ENCODE measurements around the gene TMCC1. TPM values are rescaled to one million over a fixed set of nuclear protein-coding genes. Genes with fewer than 3 reads are reported as not detected.

Gene TMCC1
- total and polyA plus RNA-seq, 4 donors: 10.2 to 60.0 (median 11.0) TPM

DNA sequence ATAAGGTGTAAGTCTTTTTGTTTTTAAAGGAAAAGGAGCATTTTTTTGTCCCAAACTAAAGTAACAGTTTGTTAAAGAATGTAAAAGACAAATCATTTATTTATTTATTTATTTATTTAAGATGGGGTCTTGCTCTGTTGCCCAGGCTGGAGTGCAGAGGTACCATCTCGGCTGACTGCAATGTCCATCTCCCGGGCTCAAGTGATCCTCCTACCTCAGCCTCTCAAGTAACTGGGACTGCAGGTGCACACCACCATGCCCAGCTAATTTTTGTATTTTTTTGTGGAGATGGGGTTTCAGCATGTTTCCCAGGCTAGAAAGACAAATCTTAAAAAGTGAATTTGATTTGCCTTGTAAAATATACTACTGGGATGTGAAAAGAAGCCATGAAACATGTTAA lies 200.8 kb downstream of the TMCC1 start:
- Histone ChIP-seq H3K9ac (ENCODE audit: low read depth in 1 of 2, low read length in 2 of 2) (no peak overlapping the region), H3K4me3 (ENCODE audit: low read depth in 1 of 3, low read length in 3 of 3) (no peak overlapping the region), H3K36me3 (ENCODE audit: control insufficient read depth in 4 of 4, insufficient read depth in 3 of 4, low read depth in 1 of 4, low read length in 3 of 4) (no peaks in the 10 kb centered on the region), H3K9me3 (ENCODE audit: control insufficient read depth in 4 of 4, low read length in 3 of 4) (no peaks in the 10 kb centered on the region), H3K4me1 (ENCODE audit: control insufficient read depth in 4 of 4, insufficient read depth in 4 of 4, low read length in 3 of 4) (peaks cover 0 to 10% (median 4%) of the 10 kb centered on the region in 4 donors), H3K27me3 (ENCODE audit: control insufficient read depth in 4 of 4, insufficient read depth in 4 of 4, low read length in 3 of 4) (no peaks in the 10 kb centered on the region), H3K27ac (ENCODE audit: low read depth in 1 of 2, low read length in 2 of 2) (no peak overlapping the region)
- no peak for DNase-seq (ENCODE audit: low spot score)
- TF ChIP-seq, protein P1, sequence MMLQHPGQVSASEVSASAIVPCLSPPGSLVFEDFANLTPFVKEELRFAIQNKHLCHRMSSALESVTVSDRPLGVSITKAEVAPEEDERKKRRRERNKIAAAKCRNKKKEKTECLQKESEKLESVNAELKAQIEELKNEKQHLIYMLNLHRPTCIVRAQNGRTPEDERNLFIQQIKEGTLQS (IDR thresholded peaks at IDR 0.05): no peak
- TF ChIP-seq HNF4A (conservative IDR thresholded peaks at IDR 0.05) (no peak), CTCF (IDR thresholded peaks at IDR 0.05; ENCODE audit: low read depth, low read length, missing input control) (no peak), MAX (IDR thresholded peaks at IDR 0.05) (no peak), RXRA (IDR thresholded peaks at IDR 0.05) (no peak), GABPA (IDR thresholded peaks at IDR 0.05 in 1 of 2, conservative IDR thresholded peaks at IDR 0.05 in 1 of 2) (no peak), SP1 (IDR thresholded peaks at IDR 0.05) (no peak), EGR1 (IDR thresholded peaks at IDR 0.05; ENCODE audit: low read depth in 2 of 2) (no peak), FOXA2 (IDR thresholded peaks at IDR 0.05) (no peak), RAD21 (IDR thresholded peaks at IDR 0.05) (no peak), YY1 (IDR thresholded peaks at IDR 0.05) (no peak), JUND (IDR thresholded peaks at IDR 0.05) (no peak), REST (IDR thresholded peaks at IDR 0.05) (no peak), NR2F2 (IDR thresholded peaks at IDR 0.05) (no peak), TAF1 (conservative IDR thresholded peaks at IDR 0.05) (no peak), HNF4G (IDR thresholded peaks at IDR 0.05) (no peak), FOXA1 (IDR thresholded peaks at IDR 0.05) (no peak)
- TF ChIP-seq, protein P2, sequence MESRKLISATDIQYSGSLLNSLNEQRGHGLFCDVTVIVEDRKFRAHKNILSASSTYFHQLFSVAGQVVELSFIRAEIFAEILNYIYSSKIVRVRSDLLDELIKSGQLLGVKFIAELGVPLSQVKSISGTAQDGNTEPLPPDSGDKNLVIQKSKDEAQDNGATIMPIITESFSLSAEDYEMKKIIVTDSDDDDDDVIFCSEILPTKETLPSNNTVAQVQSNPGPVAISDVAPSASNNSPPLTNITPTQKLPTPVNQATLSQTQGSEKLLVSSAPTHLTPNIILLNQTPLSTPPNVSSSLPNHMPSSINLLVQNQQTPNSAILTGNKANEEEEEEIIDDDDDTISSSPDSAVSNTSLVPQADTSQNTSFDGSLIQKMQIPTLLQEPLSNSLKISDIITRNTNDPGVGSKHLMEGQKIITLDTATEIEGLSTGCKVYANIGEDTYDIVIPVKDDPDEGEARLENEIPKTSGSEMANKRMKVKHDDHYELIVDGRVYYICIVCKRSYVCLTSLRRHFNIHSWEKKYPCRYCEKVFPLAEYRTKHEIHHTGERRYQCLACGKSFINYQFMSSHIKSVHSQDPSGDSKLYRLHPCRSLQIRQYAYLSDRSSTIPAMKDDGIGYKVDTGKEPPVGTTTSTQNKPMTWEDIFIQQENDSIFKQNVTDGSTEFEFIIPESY (IDR thresholded peaks at IDR 0.05): no peak
- WGBS: 98% methylated on average over 2 of the region's 2 CpGs

Data from liver (tissue), 9 donors.